ENCODE data around the gene TNIP3. TPM values are rescaled to one million over a fixed set of nuclear protein-coding genes. Genes with fewer than 3 reads are reported as not detected.

TNIP3 gene
- total and polyA plus RNA-seq, 4 donors = 1.6 to 59.2 (median 7.2) TPM

DNA sequence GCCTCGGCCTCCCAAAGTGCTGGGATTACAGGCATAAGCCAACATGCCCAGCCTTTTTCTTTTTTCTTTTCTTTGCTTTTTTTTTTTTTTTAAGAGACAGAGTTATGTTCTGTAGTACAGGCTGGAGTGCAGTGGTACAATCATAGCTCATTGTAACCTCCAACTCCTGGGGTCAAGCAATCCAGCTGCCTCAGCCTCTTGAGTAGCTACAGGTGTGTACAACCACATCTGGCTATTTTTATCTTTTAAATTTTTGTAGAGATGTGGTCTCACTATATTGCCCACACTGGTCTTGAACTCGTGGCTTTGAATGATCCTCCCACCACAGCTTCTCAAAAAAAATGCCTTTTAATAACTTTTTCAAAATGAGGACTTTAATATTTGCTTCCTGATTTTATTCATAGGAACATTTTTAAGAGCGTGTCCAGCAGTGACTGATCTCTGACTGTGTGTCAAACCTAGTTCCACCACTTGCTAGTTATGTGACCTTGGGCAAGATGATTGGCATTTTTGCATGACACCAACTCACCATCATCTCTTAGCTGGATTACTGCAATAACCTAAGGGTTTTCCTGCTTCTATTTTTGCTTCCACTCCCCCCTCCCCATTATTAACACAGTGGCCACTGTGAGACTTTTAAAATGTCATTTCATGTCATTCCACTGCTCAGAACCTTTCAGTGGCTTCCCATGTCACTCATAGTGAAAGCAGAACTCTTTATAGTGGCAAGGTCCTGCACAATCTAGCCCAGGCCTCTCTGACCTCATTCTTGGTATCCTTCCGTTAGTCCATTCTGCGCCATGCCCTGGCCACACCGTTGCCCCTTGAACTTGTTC is 4.5 kb upstream of the TNIP3 start:
- no peak overlapping the region for H3K4me3 ChIP-seq
- peak; percentile 54 for ATAC-seq (ENCODE audit: insufficient read depth, low FRiP score)
- H3K9me3 ChIP-seq (ENCODE audit: control insufficient read depth in 4 of 4, insufficient read depth in 3 of 4, low read length in 3 of 4) = no peaks in the 10 kb centered on the region
- H3K4me1 ChIP-seq (ENCODE audit: control insufficient read depth in 5 of 5, insufficient read depth in 5 of 5, low read length in 5 of 5) = no peaks in the 10 kb centered on the region
- no peak overlapping the region for H3K9ac ChIP-seq (ENCODE audit: insufficient read depth in 1 of 2, low read length in 2 of 2)
- H3K27ac ChIP-seq (ENCODE audit: low read depth in 1 of 2, low read length in 1 of 2) = no peak overlapping the region
- WGBS, 2 donors = 74 to 81% methylated on average over 6 of the region's 6 CpGs
- no peaks in the 10 kb centered on the region for H3K36me3 ChIP-seq (ENCODE audit: control insufficient read depth in 4 of 4, insufficient read depth in 4 of 4, low read length in 4 of 4)
- no peak for DNase-seq
- H3K27me3 ChIP-seq (ENCODE audit: control insufficient read depth in 3 of 3, insufficient read depth in 3 of 3, low read length in 2 of 3) = no peaks in the 10 kb centered on the region
- TF ChIP-seq, protein P1, sequence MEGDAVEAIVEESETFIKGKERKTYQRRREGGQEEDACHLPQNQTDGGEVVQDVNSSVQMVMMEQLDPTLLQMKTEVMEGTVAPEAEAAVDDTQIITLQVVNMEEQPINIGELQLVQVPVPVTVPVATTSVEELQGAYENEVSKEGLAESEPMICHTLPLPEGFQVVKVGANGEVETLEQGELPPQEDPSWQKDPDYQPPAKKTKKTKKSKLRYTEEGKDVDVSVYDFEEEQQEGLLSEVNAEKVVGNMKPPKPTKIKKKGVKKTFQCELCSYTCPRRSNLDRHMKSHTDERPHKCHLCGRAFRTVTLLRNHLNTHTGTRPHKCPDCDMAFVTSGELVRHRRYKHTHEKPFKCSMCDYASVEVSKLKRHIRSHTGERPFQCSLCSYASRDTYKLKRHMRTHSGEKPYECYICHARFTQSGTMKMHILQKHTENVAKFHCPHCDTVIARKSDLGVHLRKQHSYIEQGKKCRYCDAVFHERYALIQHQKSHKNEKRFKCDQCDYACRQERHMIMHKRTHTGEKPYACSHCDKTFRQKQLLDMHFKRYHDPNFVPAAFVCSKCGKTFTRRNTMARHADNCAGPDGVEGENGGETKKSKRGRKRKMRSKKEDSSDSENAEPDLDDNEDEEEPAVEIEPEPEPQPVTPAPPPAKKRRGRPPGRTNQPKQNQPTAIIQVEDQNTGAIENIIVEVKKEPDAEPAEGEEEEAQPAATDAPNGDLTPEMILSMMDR (IDR thresholded peaks at IDR 0.05; ENCODE audit: control extremely low read depth, extremely low read depth) = no peak

DNA sequence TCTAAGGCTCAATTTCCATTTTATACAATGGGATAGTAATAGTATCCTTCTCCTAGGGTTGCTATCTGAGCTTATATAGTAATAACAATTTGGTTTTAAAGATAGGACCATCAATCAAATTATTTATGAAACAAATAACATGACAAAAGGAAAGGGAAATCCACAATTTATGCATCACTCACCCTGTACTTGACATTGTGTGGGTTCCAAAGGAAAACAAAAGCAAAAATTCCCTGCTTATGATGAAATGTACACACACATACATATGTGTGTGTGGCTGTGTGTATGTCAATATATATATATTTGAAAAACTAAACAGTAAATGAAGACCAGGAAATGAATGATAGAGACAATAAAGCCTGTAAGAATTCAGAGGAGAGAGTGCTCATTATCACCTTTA is 2.9 kb upstream of the TNIP3 start:
- DNase-seq (no peak), ATAC-seq (ENCODE audit: insufficient read depth, low FRiP score) (no peak)
- no peak overlapping the region for H3K27ac ChIP-seq (ENCODE audit: low read depth in 1 of 2, low read length in 1 of 2)
- no peak overlapping the region for H3K4me3 ChIP-seq
- TF ChIP-seq, protein P1 (IDR thresholded peaks at IDR 0.05; ENCODE audit: control extremely low read depth, extremely low read depth) = no peak
- no peaks in the 10 kb centered on the region for H3K27me3 ChIP-seq (ENCODE audit: control insufficient read depth in 3 of 3, insufficient read depth in 3 of 3, low read length in 2 of 3)
- H3K36me3 ChIP-seq (ENCODE audit: control insufficient read depth in 4 of 4, insufficient read depth in 4 of 4, low read length in 4 of 4) = no peaks in the 10 kb centered on the region
- H3K9ac ChIP-seq (ENCODE audit: insufficient read depth in 1 of 2, low read length in 2 of 2) = no peak overlapping the region
- no peaks in the 10 kb centered on the region for H3K4me1 ChIP-seq (ENCODE audit: control insufficient read depth in 5 of 5, insufficient read depth in 5 of 5, low read length in 5 of 5)
- no peaks in the 10 kb centered on the region for H3K9me3 ChIP-seq (ENCODE audit: control insufficient read depth in 4 of 4, insufficient read depth in 3 of 4, low read length in 3 of 4)

DNA sequence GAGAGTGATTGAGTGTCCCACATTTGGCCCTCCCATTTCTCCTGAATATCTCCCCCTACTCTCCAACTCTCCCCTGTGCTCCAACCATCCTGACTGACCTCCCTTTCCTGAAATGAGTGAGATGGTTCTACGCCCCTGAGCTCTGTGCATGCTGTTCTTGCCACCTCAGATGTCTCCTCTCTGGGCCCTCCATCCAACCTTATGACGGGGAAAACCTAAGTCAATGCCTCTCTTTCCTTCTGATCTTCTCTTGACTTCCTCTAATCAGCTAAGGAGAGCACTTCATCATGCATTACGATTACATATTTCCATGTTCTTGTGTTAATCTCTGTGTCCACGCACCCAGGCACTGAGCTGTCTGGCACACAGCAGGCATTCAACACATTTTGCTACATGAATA is 1.1 kb upstream of the TNIP3 start:
- TF ChIP-seq, protein P1 (IDR thresholded peaks at IDR 0.05; ENCODE audit: control extremely low read depth, extremely low read depth) = no peak
- no peak overlapping the region for H3K9ac ChIP-seq (ENCODE audit: insufficient read depth in 1 of 2, low read length in 2 of 2)
- H3K36me3 ChIP-seq (ENCODE audit: control insufficient read depth in 4 of 4, insufficient read depth in 4 of 4, low read length in 4 of 4) = no peaks in the 10 kb centered on the region
- WGBS, 2 donors = 79 to 85% methylated on average over 4 of the region's 4 CpGs
- no peak overlapping the region for H3K4me3 ChIP-seq
- H3K27ac ChIP-seq (ENCODE audit: low read depth in 1 of 2, low read length in 1 of 2) = no peak overlapping the region
- no peaks in the 10 kb centered on the region for H3K27me3 ChIP-seq (ENCODE audit: control insufficient read depth in 3 of 3, insufficient read depth in 3 of 3, low read length in 2 of 3)
- no peaks in the 10 kb centered on the region for H3K9me3 ChIP-seq (ENCODE audit: control insufficient read depth in 4 of 4, insufficient read depth in 3 of 4, low read length in 3 of 4)
- no peaks in the 10 kb centered on the region for H3K4me1 ChIP-seq (ENCODE audit: control insufficient read depth in 5 of 5, insufficient read depth in 5 of 5, low read length in 5 of 5)
- DNase-seq = no peak
- no peak for ATAC-seq (ENCODE audit: insufficient read depth, low FRiP score)
